Liver (tissue), 3 donors: ENCODE measurements around the gene PIKFYVE.

Source experiments
- CTCF ChIP-seq: fragments of 150-350 bp; IDR thresholded peaks from 2 replicates; pipeline ENCODE4 v1.5.1; 2017; ENCODE audit warnings: improper control_type of control experiment, low read depth, low read length; ENCODE audit not compliant: missing input control
- MAX ChIP-seq: IDR thresholded peaks from 2 replicates; pipeline ENCODE4 v1.6.1; 2016; ENCODE audit warnings: antibody characterized with exemption
- RAD21 ChIP-seq, 2 donors: IDR thresholded peaks; 2 replicates each; pipeline ENCODE4 v1.6.1; 2016; ENCODE audit warnings: antibody characterized with exemption in 2 of 2, mild to moderate bottlenecking in 2 of 2
- YY1 ChIP-seq: IDR thresholded peaks from 2 replicates; pipeline ENCODE4 v1.6.1; 2016; ENCODE audit warnings: antibody characterized with exemption, mild to moderate bottlenecking
- donor health status: healthy.
- donor health status: healthy.

GRCh38 chr2:208279236-208279635 lies 13.2 kb downstream of the PIKFYVE start:
- TF ChIP-seq CTCF (no peak), RAD21 (IDR thresholded peaks at IDR 0.05) (no peak), MAX (no peak), YY1 (no peak)
